Ishikawa (cell line): ENCODE results near the gene PRKCSH.

ENCODE experiments used
- CEBPB ChIP-seq: IDR thresholded peaks from 2 replicates; pipeline ENCODE4 v1.6.1; 2012
- CREB1 ChIP-seq: IDR thresholded peaks from 2 replicates; pipeline ENCODE4 v1.6.1; 2012; ENCODE audit warnings: low read depth
- EGR1 ChIP-seq: IDR thresholded peaks from 2 replicates; pipeline ENCODE4 v1.6.1; 2012
- EP300 ChIP-seq: IDR thresholded peaks from 2 replicates; pipeline ENCODE4 v1.6.1; 2012; ENCODE audit warnings: borderline replicate concordance
- FOXM1 ChIP-seq: IDR thresholded peaks from 2 replicates; pipeline ENCODE4 v1.6.1; 2012; ENCODE audit warnings: low read depth, borderline replicate concordance
- MAX ChIP-seq: IDR thresholded peaks from 2 replicates; pipeline ENCODE4 v1.6.1; 2012
- NFIC ChIP-seq: IDR thresholded peaks from 2 replicates; pipeline ENCODE4 v1.6.1; 2012
- RAD21 ChIP-seq: IDR thresholded peaks from 2 replicates; pipeline ENCODE4 v1.6.1; 2012; ENCODE audit warnings: low read depth
- REST ChIP-seq: IDR thresholded peaks from 2 replicates; pipeline ENCODE4 v1.6.1; 2012; ENCODE audit warnings: low read depth, mild to moderate bottlenecking
- TAF1 ChIP-seq: IDR thresholded peaks from 2 replicates; pipeline ENCODE4 v1.6.1; 2012; ENCODE audit warnings: low read depth, mild to moderate bottlenecking
- TCF12 ChIP-seq: IDR thresholded peaks from 2 replicates; pipeline ENCODE4 v1.6.1; 2012; ENCODE audit warnings: low read depth
- TEAD4 ChIP-seq: IDR thresholded peaks from 2 replicates; pipeline ENCODE4 v1.6.1; 2012
- USF1 ChIP-seq: IDR thresholded peaks from 2 replicates; pipeline ENCODE4 v1.6.1; 2012
- YY1 ChIP-seq: IDR thresholded peaks from 2 replicates; pipeline ENCODE4 v1.6.1; 2012; ENCODE audit warnings: low read depth
- ZBTB7A ChIP-seq: IDR thresholded peaks from 2 replicates; pipeline ENCODE4 v1.6.1; 2012; ENCODE audit warnings: low read depth

PRKCSH gene

GRCh38 chr19:11457831-11458230, 22.4 kb downstream of the PRKCSH start:
- no peak for TF ChIP-seq REST
- no peak for TF ChIP-seq ZBTB7A
- no peak for TF ChIP-seq CEBPB
- TF ChIP-seq MAX, result no peak
- TF ChIP-seq NFIC, result no peak
- no peak for TF ChIP-seq YY1
- TF ChIP-seq FOXM1, result no peak
- no peak for TF ChIP-seq USF1
- TF ChIP-seq EGR1, result no peak
- TF ChIP-seq TAF1, result no peak
- TF ChIP-seq TEAD4, result no peak
- TF ChIP-seq EP300, result no peak
- TF ChIP-seq CREB1, result no peak
- no peak for TF ChIP-seq RAD21
- no peak for TF ChIP-seq TCF12

GRCh38 chr19:11458236-11458900, 22.9 kb downstream of the PRKCSH start:
- TF ChIP-seq ZBTB7A (no peak), FOXM1 (no peak), EP300 (no peak)

GRCh38 chr19:11460207-11460606, 24.8 kb downstream of the PRKCSH start:
- no peak for TF ChIP-seq REST
- no peak for TF ChIP-seq TAF1
- no peak for TF ChIP-seq FOXM1
- TF ChIP-seq RAD21, result no peak; the same call in 1 of the 2 replicates
- TF ChIP-seq ZBTB7A, result no peak

- TF ChIP-seq USF1 (no peak), EGR1 (no peak), ZBTB7A (no peak), TAF1 (no peak), NFIC (no peak), MAX (no peak), CREB1 (no peak), RAD21 (no peak), TCF12 (no peak), FOXM1 (no peak), REST (no peak), YY1 (no peak), CEBPB (no peak), TEAD4 (no peak), EP300 (no peak)
These were observed 26.0 kb downstream of the PRKCSH start for GRCh38 chr19:11461453-11461852.

- no peak for TF ChIP-seq NFIC
- TF ChIP-seq TAF1, result no peak
- TF ChIP-seq CEBPB, result no peak
These were observed 28.0 kb downstream of the PRKCSH start for GRCh38 chr19:11463391-11463790.
